PC-3 (cell line): ENCODE measurements around the gene SETBP1. TPM values are rescaled to one million over a fixed set of nuclear protein-coding genes. Genes with fewer than 3 reads are reported as not detected.

Source experiments
- ATAC-seq: fragments of 200-7000 bp; cut with Tn5 transposase; 2 replicates; pipeline ENCODE4 v1.9.1; 2020; ENCODE audit warnings: mild to moderate bottlenecking, moderate library complexity
- BruUV-seq: library from RNA; stranded (reverse); fragments of 400-500 nt; replicated peaks from 2 replicates; lab custom pipeline; 2021; lab: Mats Ljungman, UMichigan
- CTCF ChIA-PET: fragments of 300-600 bp; sonication (Branson Sonifier 250); formaldehyde crosslinking; loops from one replicate; lab custom pipeline; 2022; ENCODE audit warnings: antibody characterized with exemption; lab: Charles Lee
- POLR2A ChIA-PET: fragments of 300-600 bp; sonication (Branson Sonifier 250); formaldehyde crosslinking; loops from one replicate; lab custom pipeline; 2022; ENCODE audit warnings: antibody characterized with exemption; ENCODE audit not compliant: unreplicated experiment; lab: Charles Lee
- DNase-seq: peaks from one replicate; pipeline ENCODE4 v3.0.0-alpha.2; 2015
- H2AFZ ChIP-seq: fragments of 300-600 bp; sonication (generic); 2 replicates; pipeline ENCODE4 v1.6.0; 2016; ENCODE audit warnings: antibody characterized with exemption, low read length
- H3F3A ChIP-seq: fragments of 300-600 bp; sonication (generic); one replicate; pipeline ENCODE4 v1.6.0; 2017; ENCODE audit warnings: antibody characterized with exemption, low read length, control low read depth, mild to moderate bottlenecking; ENCODE audit not compliant: unreplicated experiment
- H3K27ac ChIP-seq: fragments of 300-600 bp; sonication (generic); 2 replicates; pipeline ENCODE4 v1.5.1; 2016; ENCODE audit warnings: mild to moderate bottlenecking, low read length
- H3K27me3 ChIP-seq: fragments of 300-600 bp; sonication (generic); 2 replicates; pipeline ENCODE4 v1.6.1; 2016; ENCODE audit warnings: low read length, mixed read lengths
- H3K36me3 ChIP-seq: fragments of 300-600 bp; sonication (generic); 2 replicates; pipeline ENCODE4 v1.6.1; 2016; ENCODE audit warnings: low read depth, mixed run types, low read length, mixed read lengths
- H3K4me1 ChIP-seq: fragments of 300-600 bp; sonication (generic); 2 replicates; pipeline ENCODE4 v1.5.1; 2016; ENCODE audit warnings: low read length; ENCODE audit not compliant: insufficient read depth
- H3K4me2 ChIP-seq: fragments of 300-600 bp; sonication (generic); 2 replicates; pipeline ENCODE4 v1.6.0; 2016; ENCODE audit warnings: low read length
- H3K4me3 ChIP-seq: fragments of 300-600 bp; sonication (generic); 2 replicates; pipeline ENCODE4 v1.5.1; 2016; ENCODE audit warnings: mild to moderate bottlenecking, low read length, mixed read lengths
- H3K79me2 ChIP-seq: fragments of 300-600 bp; sonication (generic); 2 replicates; pipeline ENCODE4 v1.6.1; 2017; ENCODE audit warnings: low read length, mixed read lengths
- H3K9ac ChIP-seq: fragments of 300-600 bp; sonication (generic); 2 replicates; pipeline ENCODE4 v1.6.0; 2016; ENCODE audit warnings: mild to moderate bottlenecking, low read length
- H3K9me2 ChIP-seq: fragments of 300-600 bp; sonication (generic); replicated peaks from 2 replicates; pipeline ENCODE4 v1.6.1; 2016; ENCODE audit warnings: mixed run types, low read length, mixed read lengths
- H3K9me3 ChIP-seq: fragments of 300-600 bp; sonication (generic); 2 replicates; pipeline ENCODE4 v1.6.1; 2016; ENCODE audit warnings: low read length, mixed read lengths
- H4K20me1 ChIP-seq: fragments of 300-600 bp; sonication (generic); 2 replicates; pipeline ENCODE4 v1.6.1; 2016; ENCODE audit warnings: low read length, mixed read lengths
- EZH2 ChIP-seq: fragments of 300-600 bp; sonication (generic); IDR thresholded peaks from one replicate; pipeline ENCODE4 v1.6.1; 2017; ENCODE audit warnings: antibody characterized with exemption, mild to moderate bottlenecking, low read length; ENCODE audit not compliant: unreplicated experiment
- EZH2phosphoT487 ChIP-seq: fragments of 300-600 bp; sonication (generic); IDR thresholded peaks from 2 replicates; pipeline ENCODE4 v1.6.1; 2018; ENCODE audit warnings: mild to moderate bottlenecking, antibody characterized with exemption, low read length, borderline replicate concordance
- intact Hi-C: fragments of 100-400 bp; cut with micrococcal nuclease; formaldehyde crosslinking; loops from 2 replicates; pipeline ENCODE4 v1.9.0; 2023
- total RNA-seq: library from RNA; depleted of rRNA; stranded (reverse); fragments of >200 nt; gene quantifications from 2 replicates; pipeline ENCODE4 v1.2.3, GENCODE V29; 2014
- TF ChIP-seq, protein P1 (sequence below): fragments of 300-600 bp; sonication (generic); conservative IDR thresholded peaks from 2 replicates; pipeline ENCODE4 v1.5.1; 2017; ENCODE audit warnings: antibody characterized with exemption, low read depth, mild to moderate bottlenecking, low read length

Gene SETBP1
- total RNA-seq, 1 experiment from 2014 or later = 2.3 TPM

DNA sequence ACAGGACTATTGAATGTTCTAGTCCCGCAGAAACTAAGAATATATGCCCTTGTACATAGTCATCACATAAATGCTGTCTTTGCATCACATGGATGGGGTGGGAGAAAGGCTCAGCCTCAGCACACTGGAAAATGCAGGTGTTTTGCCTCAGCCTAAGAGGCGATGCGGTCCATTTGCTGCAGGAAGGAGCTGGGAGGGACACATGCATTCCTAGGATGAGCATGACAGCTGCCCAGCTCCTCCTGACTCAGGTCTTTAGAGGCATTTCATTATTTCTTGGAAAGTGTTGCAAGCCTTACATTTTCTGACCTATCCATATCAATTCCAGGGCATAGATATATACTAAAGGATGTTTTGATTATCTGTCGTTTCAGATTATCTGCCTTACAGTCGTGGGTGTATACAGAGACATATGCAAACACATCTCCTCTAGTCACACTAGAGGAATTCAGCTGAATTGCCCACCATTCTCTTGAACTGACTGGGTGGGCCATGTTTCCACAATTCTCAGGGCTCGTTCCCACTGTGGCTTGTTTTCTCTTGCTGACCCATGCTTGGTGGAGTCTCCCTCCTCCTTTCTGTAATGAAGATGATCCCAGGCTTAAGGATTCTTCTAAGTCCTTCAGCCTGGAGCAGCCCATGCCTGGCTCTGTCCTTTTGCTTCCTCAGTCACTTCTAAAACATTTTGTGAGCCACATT is 156.9 kb downstream of the SETBP1 start:
- no peaks in the 10 kb centered on the region for H3K79me2 ChIP-seq
- TF ChIP-seq, protein P1, sequence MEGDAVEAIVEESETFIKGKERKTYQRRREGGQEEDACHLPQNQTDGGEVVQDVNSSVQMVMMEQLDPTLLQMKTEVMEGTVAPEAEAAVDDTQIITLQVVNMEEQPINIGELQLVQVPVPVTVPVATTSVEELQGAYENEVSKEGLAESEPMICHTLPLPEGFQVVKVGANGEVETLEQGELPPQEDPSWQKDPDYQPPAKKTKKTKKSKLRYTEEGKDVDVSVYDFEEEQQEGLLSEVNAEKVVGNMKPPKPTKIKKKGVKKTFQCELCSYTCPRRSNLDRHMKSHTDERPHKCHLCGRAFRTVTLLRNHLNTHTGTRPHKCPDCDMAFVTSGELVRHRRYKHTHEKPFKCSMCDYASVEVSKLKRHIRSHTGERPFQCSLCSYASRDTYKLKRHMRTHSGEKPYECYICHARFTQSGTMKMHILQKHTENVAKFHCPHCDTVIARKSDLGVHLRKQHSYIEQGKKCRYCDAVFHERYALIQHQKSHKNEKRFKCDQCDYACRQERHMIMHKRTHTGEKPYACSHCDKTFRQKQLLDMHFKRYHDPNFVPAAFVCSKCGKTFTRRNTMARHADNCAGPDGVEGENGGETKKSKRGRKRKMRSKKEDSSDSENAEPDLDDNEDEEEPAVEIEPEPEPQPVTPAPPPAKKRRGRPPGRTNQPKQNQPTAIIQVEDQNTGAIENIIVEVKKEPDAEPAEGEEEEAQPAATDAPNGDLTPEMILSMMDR = no peak
- TF ChIP-seq EZH2phosphoT487 = no peak
- no peak for TF ChIP-seq EZH2
- H3K4me2 ChIP-seq = no peak overlapping the region
- no peaks in the 10 kb centered on the region for H3K36me3 ChIP-seq
- ATAC-seq (no peak), DNase-seq (no peak)
- H2AFZ ChIP-seq = no peak overlapping the region
- no peak overlapping the region for H3K4me3 ChIP-seq
- intact Hi-C loops = no loop called here
- H3F3A ChIP-seq = no peaks in the 10 kb centered on the region
- no peaks in the 10 kb centered on the region for H3K27me3 ChIP-seq
- H3K4me1 ChIP-seq = peaks cover 12% of the 10 kb centered on the region; the same call in 1 of the 2 replicates
- no peaks in the 10 kb centered on the region for H3K9me3 ChIP-seq
- H3K9ac ChIP-seq = no peak overlapping the region
- POLR2A ChIA-PET = no interaction called here
- CTCF ChIA-PET = no interaction called here
- BruUV-seq = no TSS peak
- no peak overlapping the region for H3K27ac ChIP-seq
- no peaks in the 10 kb centered on the region for H3K9me2 ChIP-seq
- H4K20me1 ChIP-seq = no peaks in the 10 kb centered on the region

DNA sequence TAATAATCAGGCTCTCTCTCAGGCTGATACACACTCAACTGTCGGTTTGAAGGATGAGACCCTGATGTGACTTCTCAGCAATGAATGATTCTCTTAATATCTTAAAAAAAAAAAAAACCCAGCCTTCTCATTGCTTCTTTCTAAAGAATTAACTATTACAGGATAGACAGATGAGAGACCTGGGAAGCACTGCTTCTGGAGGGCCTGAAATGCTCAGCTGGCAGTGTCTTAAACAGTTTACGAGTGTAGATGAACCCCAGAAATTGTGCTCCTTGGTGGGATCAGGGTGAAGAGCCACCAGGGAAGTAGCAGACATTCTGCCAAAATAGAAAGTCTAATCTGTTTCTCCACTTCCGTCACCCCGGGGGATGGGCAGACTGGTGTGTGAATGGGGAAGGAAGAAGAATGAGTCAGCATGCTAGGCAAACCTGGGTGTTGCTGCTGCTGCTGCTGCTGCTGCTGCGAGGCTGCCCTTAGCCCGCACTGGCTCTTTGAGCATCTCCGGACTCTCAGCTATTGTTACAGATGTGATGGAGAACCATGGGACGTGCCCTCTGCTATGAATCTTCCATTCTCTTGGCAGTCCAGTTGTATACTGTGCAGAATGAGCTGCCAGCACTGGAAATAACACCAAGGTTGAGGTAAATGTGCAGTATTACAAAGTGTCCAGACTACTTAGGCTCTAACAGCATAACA is 158.4 kb downstream of the SETBP1 start:
- CTCF ChIA-PET = no interaction called here
- H3K27me3 ChIP-seq = no peaks in the 10 kb centered on the region
- no peak overlapping the region for H3K9ac ChIP-seq
- H3K27ac ChIP-seq = peak overlapping the region; percentile 16; the same call in 1 of the 2 replicates
- TF ChIP-seq EZH2phosphoT487 (no peak), EZH2 (no peak)
- TF ChIP-seq, protein P1 = no peak
- H3K9me2 ChIP-seq = no peaks in the 10 kb centered on the region
- H3K4me2 ChIP-seq = peak overlapping the region; percentile 48; the same call in 1 of the 2 replicates
- no peaks in the 10 kb centered on the region for H3K9me3 ChIP-seq
- no TSS peak for BruUV-seq
- POLR2A ChIA-PET = no interaction called here
- DNase-seq (peak; percentile 53), ATAC-seq (peak; percentile 99)
- H3F3A ChIP-seq = no peaks in the 10 kb centered on the region
- no peaks in the 10 kb centered on the region for H4K20me1 ChIP-seq
- no peaks in the 10 kb centered on the region for H3K36me3 ChIP-seq
- peak overlapping the region; percentile 34; the same call in 1 of the 2 replicates for H2AFZ ChIP-seq
- peaks cover 12% of the 10 kb centered on the region; the same call in 1 of the 2 replicates for H3K4me1 ChIP-seq
- H3K79me2 ChIP-seq = no peaks in the 10 kb centered on the region
- H3K4me3 ChIP-seq = no peak overlapping the region
- intact Hi-C loops = no loop called here
